Stomach (tissue), 9 donors: Measurements from ENCODE around the gene NOC4L. TPM values are rescaled to one million over a fixed set of nuclear protein-coding genes. Genes with fewer than 3 reads are reported as not detected.
A peak's percentile ranks its signal among the peaks of the same experiment; 100 is the strongest.

Experiments
- DNase-seq, 2 donors: peaks; one replicate each; pipeline versions ENCODE4 v3.0.0 to v3.0.0-alpha.2; 2013 to 2019
- H3K27ac ChIP-seq, 5 donors: fragments of 200-600 bp in 4 of 5; sonication (generic) in 4 of 5; one replicate each; pipeline ENCODE4 v1.5.1; 2013 to 2019; ENCODE audit warnings: mild to moderate bottlenecking in 1 of 5, moderate library complexity in 1 of 5
- H3K27me3 ChIP-seq, 3 donors: fragments of 200-600 bp; sonication (generic); one replicate each; pipeline ENCODE4 v1.5.1; 2017 to 2019; ENCODE audit warnings: mixed run types in 1 of 3
- H3K36me3 ChIP-seq, 4 donors: fragments of 200-600 bp; sonication (generic); 1 replicate in 3 of 4; 2 replicates in 1 of 4; pipeline ENCODE4 v1.5.1; 2016 to 2019
- H3K4me1 ChIP-seq, 4 donors: fragments of 200-600 bp; sonication (generic); one replicate each; pipeline ENCODE4 v1.5.1; 2016 to 2019
- H3K4me3 ChIP-seq, 4 donors: fragments of 200-600 bp; sonication (generic) in 3 of 4; one replicate each; pipeline ENCODE4 v1.5.1; 2016 to 2019; ENCODE audit warnings: mild to moderate bottlenecking in 1 of 4
- H3K9me3 ChIP-seq, 4 donors: fragments of 200-600 bp; sonication (generic); one replicate each; pipeline ENCODE4 v1.5.1; 2016 to 2019
- CTCF ChIP-seq, 7 experiments: fragments of 450-650 bp in 4 of 7; fragments of 200-600 bp in 3 of 7; sonication (generic) in 3 of 7; IDR thresholded peaks; one replicate each; pipeline ENCODE4 v1.5.1; 2016 to 2019; ENCODE audit warnings: antibody characterized with exemption in 7 of 7, control low read depth in 2 of 7, mild to moderate bottlenecking in 1 of 7
- EP300 ChIP-seq: sonication (generic); formaldehyde crosslinking; IDR thresholded peaks from one replicate; pipeline ENCODE4 v1.6.1; 2017; ENCODE audit warnings: antibody characterized with exemption
- POLR2A ChIP-seq, 4 donors: fragments of 450-650 bp; IDR thresholded peaks; one replicate each; pipeline ENCODE4 v1.6.1; 2016; ENCODE audit warnings: antibody characterized with exemption in 4 of 4, control low read depth in 2 of 4, mild to moderate bottlenecking in 1 of 4, moderate library complexity in 1 of 4
- POLR2AphosphoS5 ChIP-seq, 3 donors: sonication (generic); formaldehyde crosslinking; IDR thresholded peaks; one replicate each; pipeline ENCODE4 v1.6.1; 2016; ENCODE audit warnings: antibody characterized with exemption in 3 of 3
- WGBS, 5 donors: extraction: QIAGEN DNeasy Blood & Tissue Kit in 3 of 5; methylation state at CpG; one replicate each; pipeline versions ENCODE4 v1.1.5 to v1.1.7; 2013 to 2018; 5-methylcytosine and 5-hydroxymethylcytosine counted together
- intact Hi-C: fragments of 100-400 bp; cut with DNase I; formaldehyde crosslinking; loops from one replicate; pipeline ENCODE4 v1.15.1; 2023; ENCODE audit warnings: low total_unique reads
- polyA plus RNA-seq, 3 donors: library from polyadenylated mRNA; stranded (reverse); fragments of 200-250 nt; gene quantifications; one replicate each; pipeline ENCODE4 v1.2.3, GENCODE V29; 2013
- total RNA-seq, 5 donors: library from RNA; depleted of rRNA; stranded (reverse); fragments of >200 nt; gene quantifications; one replicate each; pipeline versions ENCODE4 v1.1.0 to v1.2.3, GENCODE V29; 2014 to 2016
- donor health status: healthy with polysubstance abuse.
- donor health status: Bipolar disorder and iron deficiency.
- donor health status: healthy.

Gene NOC4L
- total and polyA plus RNA-seq, 8 donors, result 2.2 to 63.6 (median 28.6) TPM

- DNase-seq, result no peak
- intact Hi-C loops, result loop anchor here (5.0 kb wide), 1 partner anchor 63 kb away; no protein-coding TSS in a partner anchor
These were observed 10.1 kb downstream of the NOC4L start for GRCh38 chr12:132154341-132154761.

GRCh38 chr12:132154941-132155770 is 10.9 kb downstream of the NOC4L start:
- Histone ChIP-seq H3K9me3 (no peaks in the 10 kb centered on the region), H3K4me3 (no peak overlapping the region), H3K27ac (no peak overlapping the region), H3K4me1 (peaks cover 0 to 11% (median 10%) of the 10 kb centered on the region in 4 donors), H3K27me3 (no peaks in the 10 kb centered on the region), H3K36me3 (peaks cover 13 to 48% (median 39%) of the 10 kb centered on the region in 4 donors)
- intact Hi-C loops, result loop anchor here (5.0 kb wide), 1 partner anchor 62 kb away; no protein-coding TSS in a partner anchor
- DNase-seq, result no peak
- TF ChIP-seq EP300, result no peak
- TF ChIP-seq CTCF (IDR thresholded peaks at IDR 0.05), result no peak
- WGBS, 5 donors, result 86 to 93% (median 87%) methylated on average over 49 to 51 of the region's 51 CpGs

More at GRCh38 chr12:132154341-132154761, 10.1 kb downstream of the NOC4L start:
- H3K36me3 ChIP-seq, result peaks cover 13 to 51% (median 39%) of the 10 kb centered on the region in 4 donors
- H3K9me3 ChIP-seq, result no peaks in the 10 kb centered on the region
- peaks cover 0 to 11% (median 10%) of the 10 kb centered on the region in 4 donors for H3K4me1 ChIP-seq
- H3K4me3 ChIP-seq, result peak overlapping the region in 3 of 4 donors; percentile 27 to 37 (median 29)
- peak overlapping the region in 1 of 5 donors; percentile 15 for H3K27ac ChIP-seq
- no peak for TF ChIP-seq POLR2A (IDR thresholded peaks at IDR 0.05)
- TF ChIP-seq CTCF (IDR thresholded peaks at IDR 0.05), result no peak
- TF ChIP-seq EP300, result no peak
- TF ChIP-seq POLR2AphosphoS5 (IDR thresholded peaks at IDR 0.05), result no peak
- 51 to 63% (median 59%) methylated on average over 13 to 21 of the region's 21 CpGs for WGBS, 5 donors
- no peaks in the 10 kb centered on the region for H3K27me3 ChIP-seq

GRCh38 chr12:132155771-132156572 is 11.7 kb downstream of the NOC4L start:
- H3K27ac ChIP-seq, result no peak overlapping the region
- 78 to 98% (median 96%) methylated on average over 9 to 10 of the region's 10 CpGs for WGBS, 5 donors
- no peaks in the 10 kb centered on the region for H3K9me3 ChIP-seq

More at GRCh38 chr12:132155771-132156572, 11.7 kb downstream of the NOC4L start:
- TF ChIP-seq POLR2A (IDR thresholded peaks at IDR 0.05) (no peak), POLR2AphosphoS5 (IDR thresholded peaks at IDR 0.05) (no peak), EP300 (no peak), CTCF (IDR thresholded peaks at IDR 0.05) (no peak)
- Histone ChIP-seq H3K4me3 (no peak overlapping the region), H3K4me1 (peaks cover 0 to 11% (median 10%) of the 10 kb centered on the region in 4 donors), H3K27me3 (peaks cover 0 to 6% (median 0%) of the 10 kb centered on the region in 3 donors), H3K36me3 (peaks cover 13 to 43% (median 35%) of the 10 kb centered on the region in 4 donors)
- DNase-seq, result no peak
- intact Hi-C loops, result no loop called here
